Measurements from ENCODE around the gene HTN3.
"Not testable (repeated sequence)": the region's sequence is repeated elsewhere in the genome, so short reads cannot be mapped to it uniquely, and the experiment has no call there.

HTN3 gene

GRCh38 chr4:70028159-70028558 lies at the start of gene HTN3:
TSS of gene HTN3 (plus strand) at chr4:70028459. CDS start at chr4:70030741, 2,282 bp downstream.
- DNase-seq (ENCODE audit: low read depth in 2 of 3, low spot score in 2 of 3), result not testable (repeated sequence)

GRCh38 chr4:69984030-69984443 lies 44.2 kb upstream of the HTN3 start:
- DNase-seq (ENCODE audit: low read depth in 2 of 3, low spot score in 2 of 3), result no peak

- DNase-seq (ENCODE audit: low read depth in 2 of 3, low spot score in 2 of 3), result no peak
These were observed 41.6 kb upstream of the HTN3 start for GRCh38 chr4:69986663-69987062.

- no peak for DNase-seq (ENCODE audit: low read depth in 2 of 3, low spot score in 2 of 3)
These were observed 37.2 kb upstream of the HTN3 start for GRCh38 chr4:69991016-69991415.

GRCh38 chr4:69994782-69995181 lies 33.5 kb upstream of the HTN3 start:
- no peak for DNase-seq (ENCODE audit: low read depth in 2 of 3, low spot score in 2 of 3)

GRCh38 chr4:69995526-69996016 lies 32.7 kb upstream of the HTN3 start, which contains the start of gene STATH:
TSS of gene STATH (plus strand) at chr4:69995966. CDS start at chr4:69998438, 2,472 bp downstream.
- DNase-seq (ENCODE audit: low read depth in 2 of 3, low spot score in 2 of 3), result no peak

GRCh38 chr4:69999420-69999819 lies 28.8 kb upstream of the HTN3 start:
- no peak for DNase-seq (ENCODE audit: low read depth in 2 of 3, low spot score in 2 of 3)

GRCh38 chr4:70000711-70001110 lies 27.5 kb upstream of the HTN3 start:
- DNase-seq (ENCODE audit: low read depth in 2 of 3, low spot score in 2 of 3), result no peak

- no peak for DNase-seq (ENCODE audit: low read depth in 2 of 3, low spot score in 2 of 3)
These were observed 25.8 kb upstream of the HTN3 start for GRCh38 chr4:70002507-70002906.

GRCh38 chr4:70008771-70009170 lies 19.5 kb upstream of the HTN3 start:
- no peak for DNase-seq (ENCODE audit: low read depth in 2 of 3, low spot score in 2 of 3)

- DNase-seq (ENCODE audit: low read depth in 2 of 3, low spot score in 2 of 3), result not testable (repeated sequence)
These were observed 9.3 kb upstream of the HTN3 start for GRCh38 chr4:70019006-70019405.

GRCh38 chr4:70023218-70023617 lies 5.0 kb upstream of the HTN3 start:
- no peak for DNase-seq (ENCODE audit: low read depth in 2 of 3, low spot score in 2 of 3)

- no peak for DNase-seq (ENCODE audit: low read depth in 2 of 3, low spot score in 2 of 3)
These were observed 1.2 kb upstream of the HTN3 start for GRCh38 chr4:70027011-70027410.

- DNase-seq (ENCODE audit: low read depth in 2 of 3, low spot score in 2 of 3), result not testable (repeated sequence)
These were observed 9.3 kb downstream of the HTN3 start for GRCh38 chr4:70037559-70037958.

GRCh38 chr4:70039928-70040327 lies 11.7 kb downstream of the HTN3 start:
- not testable (repeated sequence) for DNase-seq (ENCODE audit: low read depth in 2 of 3, low spot score in 2 of 3)

- DNase-seq (ENCODE audit: low read depth in 2 of 3, low spot score in 2 of 3), result no peak
These were observed 13.5 kb downstream of the HTN3 start for GRCh38 chr4:70041652-70042286.

GRCh38 chr4:70050138-70050537 lies 21.9 kb downstream of the HTN3 start, which contains the start of gene HTN1:
TSS of gene HTN1 (plus strand) at chr4:70050438. CDS start at chr4:70053077, 2,639 bp downstream.
- DNase-seq (ENCODE audit: low read depth in 2 of 3, low spot score in 2 of 3), result not testable (repeated sequence)

- not testable (repeated sequence) for DNase-seq (ENCODE audit: low read depth in 2 of 3, low spot score in 2 of 3)
These were observed 28.3 kb downstream of the HTN3 start for GRCh38 chr4:70056534-70056933.

GRCh38 chr4:70057651-70058050 lies 29.4 kb downstream of the HTN3 start:
- no peak for DNase-seq (ENCODE audit: low read depth in 2 of 3, low spot score in 2 of 3)

GRCh38 chr4:70059149-70059548 lies 30.9 kb downstream of the HTN3 start:
- no peak for DNase-seq (ENCODE audit: low read depth in 2 of 3, low spot score in 2 of 3)

- no peak for DNase-seq (ENCODE audit: low read depth in 2 of 3, low spot score in 2 of 3)
These were observed 33.7 kb downstream of the HTN3 start for GRCh38 chr4:70062000-70062399.

GRCh38 chr4:70080205-70080604 lies 51.9 kb downstream of the HTN3 start:
- no peak for DNase-seq (ENCODE audit: low read depth in 2 of 3, low spot score in 2 of 3)
